Measurements from ENCODE around the gene PRB4. TPM values are rescaled to one million over a fixed set of nuclear protein-coding genes. Genes with fewer than 3 reads are reported as not detected.

PRB4 gene
- total RNA-seq, 1 experiment from 2014 or later, result not detected

GRCh38 chr12:11307143-11307542 lies 3.1 kb downstream of the PRB4 start:
- no peaks in the 10 kb centered on the region for H3K27me3 ChIP-seq (ENCODE audit: insufficient read depth, low read depth)
- ChIA-PET POLR2A (ENCODE audit: unreplicated experiment) (interaction anchor here (0.7 kb wide), 1 partner anchor 1095 kb away, joined by 4 read pairs; the partner anchor contains the start of gene GABARAPL1), CTCF (no interaction called here)
- H3K36me3 ChIP-seq (ENCODE audit: low read depth), result no peaks in the 10 kb centered on the region
- H3K4me3 ChIP-seq, result no peak overlapping the region
- no peaks in the 10 kb centered on the region for H3K79me2 ChIP-seq (ENCODE audit: low read depth)
- H3K27ac ChIP-seq, result no peak overlapping the region
- no peaks in the 10 kb centered on the region for H3K9me2 ChIP-seq (ENCODE audit: insufficient read depth)
- no peaks in the 10 kb centered on the region for H3F3A ChIP-seq (ENCODE audit: insufficient read depth, low read depth)
- H3K4me1 ChIP-seq (replicated peaks; ENCODE audit: insufficient read depth), result no peaks in the 10 kb centered on the region
- no TSS peak for BruUV-seq (replicated peaks)
- TF ChIP-seq EZH2 (IDR thresholded peaks at IDR 0.05; ENCODE audit: low read depth) (no peak), CTCF (conservative IDR thresholded peaks at IDR 0.05) (no peak)
- H2AFZ ChIP-seq, result no peak overlapping the region
- intact Hi-C loops (cut with micrococcal nuclease; ENCODE audit: unreplicated experiment), result no loop called here
- no peaks in the 10 kb centered on the region for H3K9me3 ChIP-seq (ENCODE audit: insufficient read depth, low read depth)
- H4K20me1 ChIP-seq (ENCODE audit: insufficient read depth), result no peaks in the 10 kb centered on the region
- DNase-seq, result no peak
- no peak overlapping the region for H3K4me2 ChIP-seq

GRCh38 chr12:11273449-11273848 lies 36.8 kb downstream of the PRB4 start:
- H3F3A ChIP-seq (ENCODE audit: insufficient read depth, low read depth), result no peaks in the 10 kb centered on the region
- no TSS peak for BruUV-seq (replicated peaks)
- H3K4me3 ChIP-seq, result no peak overlapping the region
- ChIA-PET POLR2A (ENCODE audit: unreplicated experiment) (no interaction called here), CTCF (no interaction called here)
- H3K79me2 ChIP-seq (ENCODE audit: low read depth), result no peaks in the 10 kb centered on the region
- no peaks in the 10 kb centered on the region for H3K9me2 ChIP-seq (ENCODE audit: insufficient read depth)
- no peak overlapping the region for H3K27ac ChIP-seq
- DNase-seq, result no peak
- no peak for TF ChIP-seq CTCF (conservative IDR thresholded peaks at IDR 0.05)
- TF ChIP-seq EZH2 (IDR thresholded peaks at IDR 0.05; ENCODE audit: low read depth), result no peak
- H3K4me2 ChIP-seq, result no peak overlapping the region
- no peaks in the 10 kb centered on the region for H3K9me3 ChIP-seq (ENCODE audit: insufficient read depth, low read depth)
- no peaks in the 10 kb centered on the region for H4K20me1 ChIP-seq (ENCODE audit: insufficient read depth)
- H3K27me3 ChIP-seq (ENCODE audit: insufficient read depth, low read depth), result no peaks in the 10 kb centered on the region
- intact Hi-C loops (cut with micrococcal nuclease; ENCODE audit: unreplicated experiment), result no loop called here
- no peaks in the 10 kb centered on the region for H3K4me1 ChIP-seq (replicated peaks; ENCODE audit: insufficient read depth)
- H3K36me3 ChIP-seq (ENCODE audit: low read depth), result no peaks in the 10 kb centered on the region
- no peak overlapping the region for H2AFZ ChIP-seq

- H3K27me3 ChIP-seq (ENCODE audit: insufficient read depth, low read depth), result no peaks in the 10 kb centered on the region
- CTCF ChIA-PET, result no interaction called here
Measured at GRCh38 chr12:11269607-11270006, 40.6 kb downstream of the PRB4 start, which contains the start of gene PRB3. Gene PRB3, minus strand, starts transcription at chr12:11269707. Its CDS starts 38 bp downstream, at chr12:11269669.

More at GRCh38 chr12:11269607-11270006, 40.6 kb downstream of the PRB4 start, which contains the start of gene PRB3:
- no peaks in the 10 kb centered on the region for H4K20me1 ChIP-seq (ENCODE audit: insufficient read depth)
- POLR2A ChIA-PET (ENCODE audit: unreplicated experiment), result no interaction called here
- H3K4me1 ChIP-seq (replicated peaks; ENCODE audit: insufficient read depth), result no peaks in the 10 kb centered on the region
- no peak for TF ChIP-seq EZH2 (IDR thresholded peaks at IDR 0.05; ENCODE audit: low read depth)
- no peak for TF ChIP-seq CTCF (conservative IDR thresholded peaks at IDR 0.05)
- no TSS peak for BruUV-seq (replicated peaks)
- no peaks in the 10 kb centered on the region for H3K9me3 ChIP-seq (ENCODE audit: insufficient read depth, low read depth)
- no peak for DNase-seq
- no peak within 1 kb of the TSS for H3K27ac ChIP-seq
- H3F3A ChIP-seq (ENCODE audit: insufficient read depth, low read depth), result no peaks in the 10 kb centered on the region
- no peaks in the 10 kb centered on the region for H3K9me2 ChIP-seq (ENCODE audit: insufficient read depth)
- intact Hi-C loops (cut with micrococcal nuclease; ENCODE audit: unreplicated experiment), result no loop called here
- no peak within 1 kb of the TSS for H2AFZ ChIP-seq
- H3K4me2 ChIP-seq, result no peak within 1 kb of the TSS
- no peak within 1 kb of the TSS for H3K4me3 ChIP-seq
- no peaks in the 10 kb centered on the region for H3K79me2 ChIP-seq (ENCODE audit: low read depth)
- H3K36me3 ChIP-seq (ENCODE audit: low read depth), result no peaks in the 10 kb centered on the region

Measured in PC-9 (cell line).